B cell (primary cell): ENCODE results near the gene ERC1.

Source experiments
- CTCF ChIP-seq: fragments of 200-600 bp; IDR thresholded peaks from one replicate; pipeline ENCODE4 v1.8.0; 2022; ENCODE audit warnings: antibody characterized with exemption, mild to moderate bottlenecking
- EZH2 ChIP-seq: IDR thresholded peaks from 2 replicates; pipeline ENCODE4 v1.6.1; 2012; ENCODE audit warnings: borderline replicate concordance, low read depth, mild to moderate bottlenecking, moderate library complexity, low read length; ENCODE audit not compliant: insufficient read depth, poor library complexity, severe bottlenecking

GRCh38 chr12:1078002-1078401 lies 87.0 kb downstream of the ERC1 start:
- TF ChIP-seq CTCF, result no peak
- no peak for TF ChIP-seq EZH2
